ENCODE measurements around the gene CADM2.

DNA sequence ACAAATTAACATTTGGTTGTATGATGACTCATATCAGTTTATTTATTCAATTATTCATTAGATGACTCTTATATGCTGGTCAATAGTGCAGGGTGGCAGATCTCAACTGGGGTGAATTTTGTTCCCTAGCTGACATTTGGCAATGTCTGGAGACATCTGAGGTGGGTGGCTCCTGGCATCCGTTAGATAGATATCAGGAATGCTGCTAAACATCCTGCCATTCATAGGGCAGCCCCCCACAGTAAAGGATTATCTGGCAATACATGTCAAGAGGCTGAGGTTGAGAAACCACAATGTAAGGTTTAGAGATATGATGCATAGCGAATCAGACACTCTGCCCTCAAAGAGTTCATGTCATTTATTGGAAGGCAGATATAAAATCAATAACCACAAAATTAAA, 719.9 kb downstream of the CADM2 start:
- no peak for TF ChIP-seq EZH2 (IDR thresholded peaks at IDR 0.05; ENCODE audit: insufficient read depth, low read length)
- TF ChIP-seq, protein P1, sequence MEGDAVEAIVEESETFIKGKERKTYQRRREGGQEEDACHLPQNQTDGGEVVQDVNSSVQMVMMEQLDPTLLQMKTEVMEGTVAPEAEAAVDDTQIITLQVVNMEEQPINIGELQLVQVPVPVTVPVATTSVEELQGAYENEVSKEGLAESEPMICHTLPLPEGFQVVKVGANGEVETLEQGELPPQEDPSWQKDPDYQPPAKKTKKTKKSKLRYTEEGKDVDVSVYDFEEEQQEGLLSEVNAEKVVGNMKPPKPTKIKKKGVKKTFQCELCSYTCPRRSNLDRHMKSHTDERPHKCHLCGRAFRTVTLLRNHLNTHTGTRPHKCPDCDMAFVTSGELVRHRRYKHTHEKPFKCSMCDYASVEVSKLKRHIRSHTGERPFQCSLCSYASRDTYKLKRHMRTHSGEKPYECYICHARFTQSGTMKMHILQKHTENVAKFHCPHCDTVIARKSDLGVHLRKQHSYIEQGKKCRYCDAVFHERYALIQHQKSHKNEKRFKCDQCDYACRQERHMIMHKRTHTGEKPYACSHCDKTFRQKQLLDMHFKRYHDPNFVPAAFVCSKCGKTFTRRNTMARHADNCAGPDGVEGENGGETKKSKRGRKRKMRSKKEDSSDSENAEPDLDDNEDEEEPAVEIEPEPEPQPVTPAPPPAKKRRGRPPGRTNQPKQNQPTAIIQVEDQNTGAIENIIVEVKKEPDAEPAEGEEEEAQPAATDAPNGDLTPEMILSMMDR (IDR thresholded peaks at IDR 0.05; ENCODE audit: insufficient read depth, low read depth, low read length), result no peak
